Neural cell (in vitro differentiated cells): ENCODE data around the gene YAF2.

ENCODE experiments used
- EP300 ChIP-seq: fragments of 450-650 bp; conservative IDR thresholded peaks from 2 replicates; pipeline ENCODE4 v1.6.1; 2014; ENCODE audit warnings: antibody characterized with exemption, mild to moderate bottlenecking, moderate library complexity; ENCODE audit not compliant: poor library complexity, severe bottlenecking
- EZH2 ChIP-seq: fragments of 200-600, 300-800 bp; shearing (Covaris generic), sonication (generic); IDR thresholded peaks from 2 replicates; pipeline ENCODE4 v1.6.1; 2014; ENCODE audit warnings: antibody characterized with exemption, low read length, borderline replicate concordance, mild to moderate bottlenecking; ENCODE audit not compliant: insufficient read depth, poor library complexity, severe bottlenecking
- POLR2AphosphoS5 ChIP-seq: IDR thresholded peaks from 2 replicates; pipeline ENCODE4 v1.6.1; 2012
- RAD21 ChIP-seq: fragments of 450-650 bp; conservative IDR thresholded peaks from 2 replicates; pipeline ENCODE4 v1.6.1; 2014; ENCODE audit warnings: antibody characterized with exemption, mild to moderate bottlenecking, moderate library complexity
- SMC3 ChIP-seq: fragments of 450-650 bp; conservative IDR thresholded peaks from 2 replicates; pipeline ENCODE4 v1.6.1; 2014; ENCODE audit warnings: antibody characterized with exemption, mild to moderate bottlenecking, moderate library complexity; ENCODE audit not compliant: poor library complexity
- TAF1 ChIP-seq: IDR thresholded peaks from 2 replicates; pipeline ENCODE4 v1.6.1; 2012; ENCODE audit warnings: low read depth
- TF ChIP-seq, protein P1 (sequence below): fragments of 450-650 bp; IDR thresholded peaks from 2 replicates; pipeline ENCODE4 v1.5.1; 2014; ENCODE audit warnings: antibody characterized with exemption, mild to moderate bottlenecking, moderate library complexity; ENCODE audit not compliant: poor library complexity, severe bottlenecking
- TF ChIP-seq, protein P2 (sequence below): IDR thresholded peaks from 2 replicates; pipeline ENCODE4 v1.6.1; 2012; ENCODE audit warnings: borderline replicate concordance

DNA sequence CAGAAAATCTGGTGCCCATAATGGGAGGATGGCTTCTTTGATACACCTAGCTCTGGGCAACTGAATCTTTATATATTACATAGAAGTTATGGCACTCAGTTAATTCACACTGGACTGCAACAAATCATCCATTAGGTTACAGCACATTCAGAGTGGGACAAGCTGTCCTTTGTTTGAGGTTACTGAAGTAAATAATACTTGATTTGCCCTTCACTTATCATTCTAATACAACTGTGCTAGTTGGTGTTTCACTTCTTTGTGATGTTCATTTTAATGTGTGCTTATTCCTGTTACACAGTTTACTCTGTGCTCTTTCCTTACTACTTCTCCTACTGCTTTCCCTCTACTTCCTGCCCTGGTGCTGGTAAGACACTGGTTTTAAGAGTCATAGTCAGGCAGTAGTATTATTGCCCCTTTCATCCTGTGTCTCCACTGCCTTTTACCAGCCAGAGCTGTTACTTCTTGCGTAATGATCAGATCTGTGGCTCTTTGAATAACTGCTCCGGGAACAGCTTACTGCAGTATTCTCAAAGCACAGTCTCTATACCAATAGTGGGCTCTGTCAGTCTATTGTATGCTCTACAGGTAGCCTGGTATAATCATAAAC is 57.0 kb downstream of the YAF2 start:
- TF ChIP-seq, protein P1, sequence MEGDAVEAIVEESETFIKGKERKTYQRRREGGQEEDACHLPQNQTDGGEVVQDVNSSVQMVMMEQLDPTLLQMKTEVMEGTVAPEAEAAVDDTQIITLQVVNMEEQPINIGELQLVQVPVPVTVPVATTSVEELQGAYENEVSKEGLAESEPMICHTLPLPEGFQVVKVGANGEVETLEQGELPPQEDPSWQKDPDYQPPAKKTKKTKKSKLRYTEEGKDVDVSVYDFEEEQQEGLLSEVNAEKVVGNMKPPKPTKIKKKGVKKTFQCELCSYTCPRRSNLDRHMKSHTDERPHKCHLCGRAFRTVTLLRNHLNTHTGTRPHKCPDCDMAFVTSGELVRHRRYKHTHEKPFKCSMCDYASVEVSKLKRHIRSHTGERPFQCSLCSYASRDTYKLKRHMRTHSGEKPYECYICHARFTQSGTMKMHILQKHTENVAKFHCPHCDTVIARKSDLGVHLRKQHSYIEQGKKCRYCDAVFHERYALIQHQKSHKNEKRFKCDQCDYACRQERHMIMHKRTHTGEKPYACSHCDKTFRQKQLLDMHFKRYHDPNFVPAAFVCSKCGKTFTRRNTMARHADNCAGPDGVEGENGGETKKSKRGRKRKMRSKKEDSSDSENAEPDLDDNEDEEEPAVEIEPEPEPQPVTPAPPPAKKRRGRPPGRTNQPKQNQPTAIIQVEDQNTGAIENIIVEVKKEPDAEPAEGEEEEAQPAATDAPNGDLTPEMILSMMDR = no peak
- TF ChIP-seq POLR2AphosphoS5 = no peak
- TF ChIP-seq EZH2 = no peak
- no peak for TF ChIP-seq SMC3
- no peak for TF ChIP-seq TAF1
- TF ChIP-seq, protein P2, sequence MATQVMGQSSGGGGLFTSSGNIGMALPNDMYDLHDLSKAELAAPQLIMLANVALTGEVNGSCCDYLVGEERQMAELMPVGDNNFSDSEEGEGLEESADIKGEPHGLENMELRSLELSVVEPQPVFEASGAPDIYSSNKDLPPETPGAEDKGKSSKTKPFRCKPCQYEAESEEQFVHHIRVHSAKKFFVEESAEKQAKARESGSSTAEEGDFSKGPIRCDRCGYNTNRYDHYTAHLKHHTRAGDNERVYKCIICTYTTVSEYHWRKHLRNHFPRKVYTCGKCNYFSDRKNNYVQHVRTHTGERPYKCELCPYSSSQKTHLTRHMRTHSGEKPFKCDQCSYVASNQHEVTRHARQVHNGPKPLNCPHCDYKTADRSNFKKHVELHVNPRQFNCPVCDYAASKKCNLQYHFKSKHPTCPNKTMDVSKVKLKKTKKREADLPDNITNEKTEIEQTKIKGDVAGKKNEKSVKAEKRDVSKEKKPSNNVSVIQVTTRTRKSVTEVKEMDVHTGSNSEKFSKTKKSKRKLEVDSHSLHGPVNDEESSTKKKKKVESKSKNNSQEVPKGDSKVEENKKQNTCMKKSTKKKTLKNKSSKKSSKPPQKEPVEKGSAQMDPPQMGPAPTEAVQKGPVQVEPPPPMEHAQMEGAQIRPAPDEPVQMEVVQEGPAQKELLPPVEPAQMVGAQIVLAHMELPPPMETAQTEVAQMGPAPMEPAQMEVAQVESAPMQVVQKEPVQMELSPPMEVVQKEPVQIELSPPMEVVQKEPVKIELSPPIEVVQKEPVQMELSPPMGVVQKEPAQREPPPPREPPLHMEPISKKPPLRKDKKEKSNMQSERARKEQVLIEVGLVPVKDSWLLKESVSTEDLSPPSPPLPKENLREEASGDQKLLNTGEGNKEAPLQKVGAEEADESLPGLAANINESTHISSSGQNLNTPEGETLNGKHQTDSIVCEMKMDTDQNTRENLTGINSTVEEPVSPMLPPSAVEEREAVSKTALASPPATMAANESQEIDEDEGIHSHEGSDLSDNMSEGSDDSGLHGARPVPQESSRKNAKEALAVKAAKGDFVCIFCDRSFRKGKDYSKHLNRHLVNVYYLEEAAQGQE = no peak
- no peak for TF ChIP-seq RAD21
- TF ChIP-seq EP300 = no peak
